Mesenchymal stem cell (in vitro differentiated cells and primary cell): ENCODE results near the gene TUBB1.

Experiments
- DNase-seq: peaks from one replicate; pipeline ENCODE4 v3.0.0-alpha.2; 2013
- H2AFZ ChIP-seq: one replicate; pipeline ENCODE4 v1.6.1; 2013; ENCODE audit warnings: low read depth, mild to moderate bottlenecking, control low read depth, inconsistent platforms, low read length, moderate library complexity
- H2AK5ac ChIP-seq: 2 replicates; pipeline ENCODE4 v1.6.1; 2013; ENCODE audit warnings: low read length, moderate library complexity, mild to moderate bottlenecking, inconsistent platforms; ENCODE audit not compliant: severe bottlenecking
- H2BK120ac ChIP-seq: one replicate; pipeline ENCODE4 v1.6.1; 2013; ENCODE audit warnings: low read depth, mild to moderate bottlenecking, inconsistent platforms, low read length, moderate library complexity
- H2BK12ac ChIP-seq, 2 experiments: one replicate each; pipeline ENCODE4 v1.6.1; 2013; ENCODE audit warnings: inconsistent platforms in 2 of 2, low read length in 2 of 2, mild to moderate bottlenecking in 2 of 2, moderate library complexity in 2 of 2, control low read depth in 1 of 2
- H2BK15ac ChIP-seq: one replicate; pipeline ENCODE4 v1.6.1; 2013; ENCODE audit warnings: mild to moderate bottlenecking, low read depth, inconsistent platforms; ENCODE audit not compliant: poor library complexity, severe bottlenecking
- H2BK5ac ChIP-seq: 2 replicates; pipeline ENCODE4 v1.6.1; 2013; ENCODE audit warnings: low read depth, mild to moderate bottlenecking, low read length, control low read depth, inconsistent platforms; ENCODE audit not compliant: poor library complexity, severe bottlenecking
- H3K14ac ChIP-seq, 2 experiments: one replicate each; pipeline ENCODE4 v1.6.1; 2013; ENCODE audit warnings: inconsistent platforms in 2 of 2, low read length in 2 of 2, control low read depth in 1 of 2, mild to moderate bottlenecking in 1 of 2, moderate library complexity in 1 of 2
- H3K18ac ChIP-seq, 2 experiments: one replicate each; pipeline ENCODE4 v1.6.1; 2013; ENCODE audit warnings: inconsistent platforms in 2 of 2, low read length in 2 of 2, control low read depth in 1 of 2, low read depth in 1 of 2, mild to moderate bottlenecking in 1 of 2
- H3K23ac ChIP-seq, 2 experiments: one replicate each; pipeline ENCODE4 v1.6.1; 2013; ENCODE audit warnings: inconsistent platforms in 2 of 2, low read length in 2 of 2, mild to moderate bottlenecking in 2 of 2, moderate library complexity in 2 of 2, control low read depth in 1 of 2
- H3K27ac ChIP-seq: 2 replicates; pipeline ENCODE4 v1.5.1; 2013; ENCODE audit warnings: mild to moderate bottlenecking, moderate library complexity, low read length, control low read depth, inconsistent platforms; ENCODE audit not compliant: poor library complexity, severe bottlenecking
- H3K27me3 ChIP-seq, 2 experiments: 2 replicates each; pipeline versions ENCODE4 v1.6.1 to v1.7.0; 2013; ENCODE audit warnings: low read length in 2 of 2, mild to moderate bottlenecking in 2 of 2, moderate library complexity in 2 of 2, control low read depth in 1 of 2, inconsistent platforms in 1 of 2; ENCODE audit not compliant: control insufficient read depth in 1 of 2, insufficient read depth in 1 of 2
- H3K36me3 ChIP-seq, 2 experiments: 2 replicates each; pipeline versions ENCODE4 v1.6.1 to v1.7.0; 2013; ENCODE audit warnings: low read length in 2 of 2, control low read depth in 1 of 2, inconsistent platforms in 1 of 2, low read depth in 1 of 2, mild to moderate bottlenecking in 1 of 2; ENCODE audit not compliant: insufficient read depth in 2 of 2, control insufficient read depth in 1 of 2
- H3K4ac ChIP-seq, 2 experiments: one replicate each; pipeline ENCODE4 v1.6.1; 2013; ENCODE audit warnings: inconsistent platforms in 2 of 2, low read length in 2 of 2, mild to moderate bottlenecking in 2 of 2, moderate library complexity in 2 of 2, control low read depth in 1 of 2, low read depth in 1 of 2
- H3K4me1 ChIP-seq: 2 replicates; pipeline ENCODE4 v1.6.1; 2013; ENCODE audit warnings: low read depth, low read length, control low read depth; ENCODE audit not compliant: control insufficient read depth, insufficient read depth
- H3K4me2 ChIP-seq: 2 replicates; pipeline ENCODE4 v1.6.1; 2013; ENCODE audit warnings: low read length, mild to moderate bottlenecking, inconsistent platforms; ENCODE audit not compliant: poor library complexity, severe bottlenecking
- H3K4me3 ChIP-seq, 2 experiments: 2 replicates each; pipeline versions ENCODE4 v1.5.1 to v1.7.0; 2013; ENCODE audit warnings: low read length in 2 of 2, mild to moderate bottlenecking in 2 of 2, control low read depth in 1 of 2, low read depth in 1 of 2; ENCODE audit not compliant: insufficient read depth in 1 of 2
- H3K79me1 ChIP-seq: replicated peaks from 2 replicates; pipeline ENCODE4 v1.6.1; 2013; ENCODE audit warnings: mild to moderate bottlenecking, control low read depth, low read length, inconsistent platforms; ENCODE audit not compliant: poor library complexity, severe bottlenecking
- H3K9ac ChIP-seq: 2 replicates; pipeline ENCODE4 v1.7.0; 2013; ENCODE audit warnings: mild to moderate bottlenecking, low read length, moderate library complexity
- H3K9me3 ChIP-seq: 2 replicates; pipeline ENCODE4 v1.7.0; 2013; ENCODE audit warnings: mild to moderate bottlenecking, low read length; ENCODE audit not compliant: control insufficient read depth
- H4K8ac ChIP-seq: one replicate; pipeline ENCODE4 v1.6.1; 2013; ENCODE audit warnings: inconsistent platforms, mild to moderate bottlenecking, low read length, moderate library complexity
- H4K91ac ChIP-seq: one replicate; pipeline ENCODE4 v1.6.1; 2013; ENCODE audit warnings: mild to moderate bottlenecking, low read length, inconsistent platforms
- WGBS: methylation state at CpG from one replicate; pipeline ENCODE4 v1.1.7; 2013; ENCODE audit warnings: mixed read lengths; 5-methylcytosine and 5-hydroxymethylcytosine counted together

TUBB1 gene

GRCh38 chr20:59001068-59001448, 18.2 kb upstream of the TUBB1 start:
- no peak overlapping the region for H2BK12ac ChIP-seq
- no peak overlapping the region for H3K23ac ChIP-seq
- H3K4me2 ChIP-seq, result no peak overlapping the region
- no peak overlapping the region for H3K18ac ChIP-seq
- no peak overlapping the region for H2BK15ac ChIP-seq
- H3K4me1 ChIP-seq, result peaks cover 15% of the 10 kb centered on the region
- no peak for DNase-seq
- no peaks in the 10 kb centered on the region for H3K9me3 ChIP-seq
- no peak overlapping the region for H3K4ac ChIP-seq
- H4K91ac ChIP-seq, result no peak overlapping the region
- H2BK5ac ChIP-seq, result no peak overlapping the region
- no peak overlapping the region for H4K8ac ChIP-seq
- H3K27me3 ChIP-seq, result no peaks in the 10 kb centered on the region
- H3K79me1 ChIP-seq, result peaks cover 37% of the 10 kb centered on the region
- H3K9ac ChIP-seq, result no peak overlapping the region
- H2AFZ ChIP-seq, result no peak overlapping the region
- no peak overlapping the region for H2BK120ac ChIP-seq
- 91% methylated on average over 13 of the region's 13 CpGs for WGBS
- no peak overlapping the region for H3K14ac ChIP-seq
- H3K36me3 ChIP-seq, result peaks cover 61 to 76% of the 10 kb centered on the region in 2 experiments
- H3K27ac ChIP-seq, result no peak overlapping the region
- no peak overlapping the region for H3K4me3 ChIP-seq
- no peak overlapping the region for H2AK5ac ChIP-seq

DNA sequence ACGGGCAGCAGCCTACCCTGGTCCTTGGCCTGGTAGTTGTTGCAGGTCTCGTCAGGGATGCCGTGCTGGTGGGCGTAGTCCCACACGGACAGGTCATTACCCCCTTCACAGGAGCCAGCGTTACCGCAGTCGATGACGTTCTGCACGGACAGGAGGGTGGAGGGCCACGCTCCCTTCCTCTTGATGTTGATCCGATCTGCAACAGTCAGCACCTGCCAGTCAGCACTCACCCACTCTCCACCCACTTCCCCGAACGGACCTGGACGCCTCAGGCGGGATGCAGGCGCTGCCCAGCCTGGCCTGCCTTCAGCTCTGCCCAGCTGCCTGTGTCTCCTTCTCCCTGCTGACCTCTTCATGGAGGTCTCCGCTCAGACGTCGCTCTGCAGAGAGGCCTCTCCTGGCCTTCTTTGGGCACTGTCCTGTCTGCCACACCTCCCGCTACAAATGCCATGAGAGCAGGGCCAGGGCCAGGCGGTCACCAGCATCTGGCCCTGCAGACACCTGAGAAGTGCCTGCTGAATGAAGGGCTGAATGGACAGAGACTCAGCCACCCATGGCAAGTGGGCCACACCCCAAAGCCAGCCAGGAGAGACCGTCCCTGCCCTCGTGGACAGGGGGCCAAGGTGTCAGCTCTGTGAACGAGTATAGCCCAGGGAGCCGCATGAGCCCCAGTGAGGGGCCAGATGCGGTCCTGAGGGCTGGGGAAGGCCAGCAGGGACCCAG, 17.6 kb upstream of the TUBB1 start:
- H2AFZ ChIP-seq, result no peak overlapping the region
- no peak overlapping the region for H3K4ac ChIP-seq
- H3K4me2 ChIP-seq, result no peak overlapping the region
- H3K79me1 ChIP-seq, result peaks cover 39% of the 10 kb centered on the region
- H3K18ac ChIP-seq, result no peak overlapping the region
- H4K91ac ChIP-seq, result no peak overlapping the region
- H3K9ac ChIP-seq, result no peak overlapping the region
- H2BK5ac ChIP-seq, result no peak overlapping the region
- H2BK15ac ChIP-seq, result no peak overlapping the region
- no peaks in the 10 kb centered on the region for H3K27me3 ChIP-seq
- H2AK5ac ChIP-seq, result no peak overlapping the region
- no peak overlapping the region for H2BK120ac ChIP-seq
- DNase-seq, result no peak
- no peak overlapping the region for H3K23ac ChIP-seq
- H3K36me3 ChIP-seq, result peaks cover 55 to 71% of the 10 kb centered on the region in 2 experiments
- H3K4me3 ChIP-seq, result no peak overlapping the region
- H4K8ac ChIP-seq, result no peak overlapping the region
- H3K27ac ChIP-seq, result no peak overlapping the region
- H2BK12ac ChIP-seq, result no peak overlapping the region
- no peak overlapping the region for H3K14ac ChIP-seq
- H3K4me1 ChIP-seq, result peaks cover 17% of the 10 kb centered on the region
- WGBS, result 95% methylated on average over 27 of the region's 27 CpGs
- no peaks in the 10 kb centered on the region for H3K9me3 ChIP-seq

DNA sequence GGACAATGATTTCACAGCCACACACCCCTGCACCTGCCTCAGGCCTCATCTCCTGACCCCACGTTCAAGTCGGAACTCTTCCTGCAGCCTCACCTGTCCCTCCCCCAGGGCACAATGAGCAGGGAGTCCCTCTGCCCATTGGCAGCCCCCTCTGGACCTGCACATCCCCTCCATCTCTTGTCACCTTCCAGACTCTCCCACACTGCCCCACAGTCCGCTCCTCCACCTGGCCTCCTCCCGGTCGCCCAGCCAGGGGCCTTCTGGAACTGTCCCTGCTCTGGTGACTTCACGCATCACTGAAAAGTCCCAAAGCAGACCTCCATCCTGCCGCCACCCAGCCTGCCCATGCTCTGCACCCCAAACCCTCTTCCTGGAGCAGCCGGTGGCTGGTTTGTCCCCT, 16.8 kb upstream of the TUBB1 start:
- H2AFZ ChIP-seq, result no peak overlapping the region
- no peak overlapping the region for H2BK5ac ChIP-seq
- no peak overlapping the region for H3K18ac ChIP-seq
- H3K14ac ChIP-seq, result no peak overlapping the region
- peaks cover 49 to 63% of the 10 kb centered on the region in 2 experiments for H3K36me3 ChIP-seq
- H4K91ac ChIP-seq, result no peak overlapping the region
- H3K4me1 ChIP-seq, result peaks cover 23% of the 10 kb centered on the region
- peaks cover 39% of the 10 kb centered on the region for H3K79me1 ChIP-seq
- H2AK5ac ChIP-seq, result no peak overlapping the region
- H4K8ac ChIP-seq, result no peak overlapping the region
- no peaks in the 10 kb centered on the region for H3K9me3 ChIP-seq
- H3K9ac ChIP-seq, result no peak overlapping the region
- H3K27me3 ChIP-seq, result no peaks in the 10 kb centered on the region
- 92% methylated on average over 7 of the region's 8 CpGs for WGBS
- no peak overlapping the region for H2BK12ac ChIP-seq
- H3K23ac ChIP-seq, result no peak overlapping the region
- H3K27ac ChIP-seq, result no peak overlapping the region
- no peak overlapping the region for H2BK15ac ChIP-seq
- no peak overlapping the region for H3K4me3 ChIP-seq
- no peak overlapping the region for H2BK120ac ChIP-seq
- H3K4me2 ChIP-seq, result no peak overlapping the region
- DNase-seq, result no peak
- no peak overlapping the region for H3K4ac ChIP-seq

DNA sequence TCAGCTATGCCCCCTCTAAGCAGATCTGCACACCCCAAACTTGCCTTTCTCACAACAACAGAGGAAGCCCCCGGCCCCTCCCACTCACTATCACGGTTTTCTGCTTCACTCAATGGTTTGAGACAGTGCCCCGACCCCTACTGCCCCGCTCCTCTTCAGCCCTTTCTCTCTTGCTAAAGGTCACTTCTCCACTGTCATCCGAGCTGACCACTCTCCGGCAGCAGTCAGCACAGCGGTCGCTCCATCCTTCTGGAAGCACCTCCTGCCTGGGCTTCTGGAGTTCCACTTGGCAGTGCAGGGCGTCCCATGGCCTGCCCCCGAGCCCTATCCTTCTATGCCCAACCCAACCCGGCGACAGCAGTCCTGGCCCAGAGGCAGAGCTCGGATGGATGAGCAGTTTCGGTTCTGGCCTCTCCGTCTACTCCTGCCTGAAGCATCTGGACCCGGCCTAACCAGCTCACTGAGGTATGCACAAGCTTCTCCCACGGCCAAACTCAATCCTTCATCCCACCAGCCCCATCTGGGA, 16.3 kb upstream of the TUBB1 start:
- no peak for DNase-seq
- Histone ChIP-seq H3K14ac (no peak overlapping the region), H3K27me3 (no peaks in the 10 kb centered on the region), H3K4me1 (peaks cover 29% of the 10 kb centered on the region), H2BK15ac (no peak overlapping the region), H3K23ac (no peak overlapping the region), H2AFZ (no peak overlapping the region), H3K18ac (no peak overlapping the region), H2BK5ac (no peak overlapping the region), H2BK12ac (no peak overlapping the region), H3K79me1 (peaks cover 39% of the 10 kb centered on the region), H3K36me3 (peaks cover 43 to 59% of the 10 kb centered on the region in 2 experiments), H2BK120ac (no peak overlapping the region), H2AK5ac (no peak overlapping the region), H4K8ac (no peak overlapping the region), H3K27ac (no peak overlapping the region), H3K9ac (no peak overlapping the region), H3K4me3 (no peak overlapping the region), H4K91ac (no peak overlapping the region), H3K4me2 (no peak overlapping the region), H3K9me3 (no peaks in the 10 kb centered on the region), H3K4ac (no peak overlapping the region)
- 94% methylated on average over 17 of the region's 17 CpGs for WGBS
